Stimulated activated CD8-positive, alpha-beta memory T cell treated with anti-CD3 and anti-CD28 coated beads, Interleukin-2, amount 100 ng/mL, for 48 hours (primary cell): ENCODE measurements around the gene MED15.
A peak's percentile ranks its signal among the peaks of the same experiment; 100 is the strongest.
"Not testable (repeated sequence)": the region's sequence is repeated elsewhere in the genome, so short reads cannot be mapped to it uniquely, and the experiment has no call there.

Experiments
- DNase-seq, 2 donors: peaks; one replicate each; pipeline ENCODE4 v3.0.0-alpha.2; 2020; ENCODE audit warnings: low read depth in 2 of 2

Gene MED15

GRCh38 chr22:20483143-20483506 is 24.3 kb upstream of the MED15 start:
- DNase-seq: not testable (repeated sequence)

- DNase-seq: no peak
Measured at GRCh38 chr22:20483771-20484170, 23.6 kb upstream of the MED15 start.

- DNase-seq: no peak
Measured at GRCh38 chr22:20484948-20485683, 22.3 kb upstream of the MED15 start.

- DNase-seq: no peak
Measured at GRCh38 chr22:20486229-20486628, 21.2 kb upstream of the MED15 start.

GRCh38 chr22:20487715-20488114 is 19.7 kb upstream of the MED15 start:
- no peak for DNase-seq

- DNase-seq: no peak
Measured at GRCh38 chr22:20488946-20489345, 18.5 kb upstream of the MED15 start.

- no peak for DNase-seq
Measured at GRCh38 chr22:20490183-20490940, 17.0 kb upstream of the MED15 start.

GRCh38 chr22:20490941-20491307 is 16.5 kb upstream of the MED15 start:
- no peak for DNase-seq

- no peak for DNase-seq
Measured at GRCh38 chr22:20491346-20491745, 16.1 kb upstream of the MED15 start.

- peak in 1 of 2 donors; percentile 36 for DNase-seq
Measured at GRCh38 chr22:20494978-20495860, 12.2 kb upstream of the MED15 start, which contains the start of gene KLHL22. TSS of gene KLHL22 (minus strand) at chr22:20495795. CDS start at chr22:20489211, 6,584 bp downstream.

GRCh38 chr22:20495861-20496681 is 11.3 kb upstream of the MED15 start:
- peak; percentile 91 to 96 for DNase-seq

GRCh38 chr22:20497426-20497825 is 10.0 kb upstream of the MED15 start:
- DNase-seq: no peak

GRCh38 chr22:20498913-20499312 is 8.5 kb upstream of the MED15 start:
- DNase-seq: no peak

GRCh38 chr22:20499769-20500168 is 7.6 kb upstream of the MED15 start:
- no peak for DNase-seq

GRCh38 chr22:20503816-20504215 is 3.6 kb upstream of the MED15 start:
- no peak for DNase-seq

- DNase-seq: not testable (repeated sequence)
Measured at GRCh38 chr22:20504293-20504922, 3.0 kb upstream of the MED15 start.

GRCh38 chr22:20506543-20507252 is 712 bp upstream of the MED15 start:
- no peak for DNase-seq

GRCh38 chr22:20508067-20508755 is 801 bp downstream of the MED15 start:
- not testable (repeated sequence) for DNase-seq

GRCh38 chr22:20508815-20509271 is 1.4 kb downstream of the MED15 start:
- no peak for DNase-seq
